GM19467 (cell line): ENCODE results near the gene GRK7.
"Not testable (repeated sequence)": the region's sequence is repeated elsewhere in the genome, so short reads cannot be mapped to it uniquely, and the experiment has no call there.

Experiments used
- ATAC-seq: cut with Tn5 transposase; IDR thresholded peaks from one replicate; pipeline ENCODE4 v1.9.1; 2021; ENCODE audit warnings: mild to moderate bottlenecking, moderate library complexity; ENCODE audit not compliant: unreplicated experiment

GRK7 gene

DNA sequence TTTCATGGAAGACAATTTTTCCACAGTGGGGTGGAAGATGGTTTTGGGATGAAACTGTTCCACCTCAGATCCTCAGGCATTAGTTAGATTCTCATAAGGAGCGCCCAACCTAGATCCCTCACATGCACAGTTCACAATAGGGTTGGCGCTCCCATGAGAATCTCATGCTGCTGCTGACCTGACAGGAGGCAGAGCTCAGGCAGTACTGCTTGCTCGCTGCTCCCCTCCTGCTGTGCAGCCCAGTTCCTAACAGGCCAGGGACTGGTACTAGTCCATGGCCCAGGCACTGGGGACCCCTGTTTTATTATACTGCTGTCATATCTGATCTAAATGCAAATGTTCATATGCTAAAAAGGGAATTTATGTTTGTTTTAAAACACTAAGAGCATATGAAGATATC, 9.8 kb upstream of the GRK7 start:
- ATAC-seq: no peak

- ATAC-seq: no peak
These were observed 9.2 kb upstream of the GRK7 start for GRCh38 chr3:141754032-141754431.

GRCh38 chr3:141762552-141762951, 656 bp upstream of the GRK7 start:
- ATAC-seq: not testable (repeated sequence)

- ATAC-seq: no peak
These were observed 837 bp downstream of the GRK7 start for GRCh38 chr3:141764045-141764444.

GRCh38 chr3:141764465-141764864, 1.3 kb downstream of the GRK7 start:
- no peak for ATAC-seq

DNA sequence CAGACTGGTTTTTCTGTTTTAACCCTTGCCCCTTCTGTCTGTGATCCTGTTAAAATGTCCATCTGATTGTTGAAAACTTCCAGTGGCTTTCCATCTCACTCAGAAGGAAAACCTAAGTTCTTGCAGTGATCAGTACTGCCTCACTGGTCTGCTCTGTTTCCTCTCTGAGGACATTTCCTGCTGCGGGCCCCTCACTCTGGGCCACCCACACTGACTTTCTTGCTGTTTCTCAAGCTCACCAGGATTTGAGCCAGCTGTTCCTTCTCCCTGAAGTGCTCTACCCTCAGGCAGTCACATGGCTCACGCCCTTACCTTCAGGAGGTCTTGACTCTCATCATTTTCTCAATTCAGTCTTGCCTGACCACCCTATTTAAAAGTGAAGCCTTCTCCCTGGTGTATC, 1.8 kb downstream of the GRK7 start:
- ATAC-seq: no peak

GRCh38 chr3:141767066-141767465, 3.9 kb downstream of the GRK7 start:
- ATAC-seq: no peak

DNA sequence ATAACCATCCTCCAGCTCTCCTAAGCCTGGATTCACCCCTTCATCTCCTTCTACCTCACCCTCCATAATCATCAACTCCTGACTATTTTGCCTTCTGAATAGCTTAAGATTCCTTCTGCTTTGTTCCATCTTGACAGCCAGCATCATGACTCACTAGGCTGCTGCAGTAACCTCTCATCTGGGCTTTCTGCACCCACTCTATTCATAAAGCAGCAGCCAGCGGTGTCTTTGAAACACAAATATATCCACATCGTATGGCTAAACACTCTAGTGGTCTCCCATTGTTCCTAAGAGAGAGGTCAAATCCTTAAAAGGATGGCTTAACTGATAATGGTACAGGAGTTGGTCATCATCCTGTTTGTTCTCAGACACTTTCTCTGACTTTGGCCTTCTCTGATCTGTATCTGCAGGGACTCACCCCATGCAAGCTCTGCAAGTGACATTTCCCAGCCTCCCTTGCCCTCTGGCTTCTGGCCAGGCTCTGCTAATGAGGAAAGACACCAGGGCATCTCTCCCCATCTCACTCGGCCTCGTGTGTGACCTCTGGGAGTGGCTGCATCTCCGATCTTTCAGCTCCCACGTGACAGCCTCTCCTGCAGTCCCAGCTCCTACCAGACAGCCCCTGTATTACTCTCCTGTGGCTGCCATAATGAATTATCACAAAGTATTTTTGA, 6.2 kb downstream of the GRK7 start:
- no peak for ATAC-seq

- no peak for ATAC-seq
These were observed 10.5 kb downstream of the GRK7 start for GRCh38 chr3:141773676-141774075.

DNA sequence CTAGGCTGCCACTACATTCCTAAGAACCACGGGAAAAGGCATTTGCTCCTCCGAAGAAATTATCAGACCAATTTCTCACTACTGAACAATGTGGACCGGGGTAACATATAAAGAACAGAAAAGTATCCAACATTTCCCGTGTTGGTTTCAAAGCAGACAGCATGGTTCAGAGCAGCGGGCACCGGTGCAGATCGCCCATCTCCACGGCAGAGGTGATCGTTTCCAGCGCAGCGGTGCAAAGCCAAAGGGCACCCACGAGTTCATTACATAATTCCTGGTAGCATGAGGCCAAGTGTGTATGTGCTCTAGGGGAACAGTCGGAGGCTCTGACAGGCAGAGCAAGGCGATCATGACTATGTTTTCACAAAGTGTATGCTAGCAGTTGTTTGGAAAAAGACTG, 13.2 kb downstream of the GRK7 start:
- no peak for ATAC-seq

DNA sequence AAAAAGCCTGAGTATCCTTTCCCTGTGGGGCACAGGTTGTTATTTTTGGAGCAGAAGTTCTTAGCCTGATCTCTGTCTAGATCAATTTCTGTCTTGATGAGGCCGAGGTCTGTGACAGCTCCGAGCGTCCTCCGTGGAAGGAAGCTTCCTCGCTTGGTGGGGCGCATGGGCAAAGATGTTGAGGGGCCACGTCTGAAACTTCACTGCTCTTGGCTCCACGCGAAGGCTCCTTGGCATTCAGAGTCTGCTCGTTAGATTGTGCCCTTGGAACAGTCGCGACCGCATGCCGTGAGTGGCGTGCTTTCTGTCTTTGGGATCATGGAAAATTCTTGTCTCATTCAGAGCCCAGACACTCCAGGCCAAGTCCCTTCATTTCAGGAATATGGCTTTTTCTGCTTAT, 13.7 kb downstream of the GRK7 start:
- ATAC-seq: no peak

GRCh38 chr3:141777957-141778813, 15.0 kb downstream of the GRK7 start:
- no peak for ATAC-seq

GRCh38 chr3:141779667-141780066, 16.5 kb downstream of the GRK7 start:
- ATAC-seq: no peak

DNA sequence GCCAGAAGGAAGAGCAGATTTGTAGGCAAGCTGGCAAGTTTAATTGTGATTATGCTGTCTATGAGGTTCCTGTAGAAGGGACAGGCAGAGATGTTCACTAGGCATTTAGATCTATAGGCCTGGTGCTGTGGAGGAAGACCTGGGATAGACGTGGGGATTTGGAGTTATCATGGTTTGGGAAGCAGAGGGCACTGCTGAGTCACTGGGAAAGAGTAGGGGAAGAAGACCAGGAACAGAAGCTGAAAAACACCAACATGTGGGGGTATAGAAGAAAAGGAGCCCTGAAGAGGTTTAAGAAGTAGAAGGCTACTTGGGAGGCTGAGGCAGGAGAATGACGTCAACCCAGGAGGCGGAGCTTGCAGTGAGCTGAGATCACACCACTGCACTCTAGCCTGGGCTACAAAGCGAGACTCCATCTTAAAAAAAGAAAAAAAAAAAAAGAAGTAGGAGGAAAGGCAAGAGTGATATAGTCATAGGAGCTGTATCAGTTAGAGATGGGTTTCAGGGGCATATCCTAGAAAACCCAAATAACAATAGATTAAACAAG, 19.3 kb downstream of the GRK7 start:
- no peak for ATAC-seq

DNA sequence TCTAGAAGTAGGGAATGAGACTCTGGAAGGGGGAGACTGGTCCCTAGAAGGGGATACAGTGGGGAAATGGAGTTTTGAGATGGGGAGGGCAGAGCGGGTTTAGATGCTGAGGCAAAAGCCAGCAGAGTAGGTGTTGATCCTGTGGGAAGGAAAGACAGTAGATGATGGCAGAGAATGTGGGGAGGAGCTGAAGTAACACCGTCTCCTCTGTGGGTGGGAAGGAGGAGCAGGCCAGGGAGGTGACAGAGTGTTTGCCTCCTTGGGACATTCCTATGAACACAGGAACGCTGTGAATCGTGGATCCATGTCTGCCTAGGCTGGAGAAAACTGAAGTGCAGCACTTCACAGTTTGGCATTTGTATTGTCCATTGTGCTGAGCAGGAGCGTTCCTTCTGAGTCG, 20.4 kb downstream of the GRK7 start:
- no peak for ATAC-seq

DNA sequence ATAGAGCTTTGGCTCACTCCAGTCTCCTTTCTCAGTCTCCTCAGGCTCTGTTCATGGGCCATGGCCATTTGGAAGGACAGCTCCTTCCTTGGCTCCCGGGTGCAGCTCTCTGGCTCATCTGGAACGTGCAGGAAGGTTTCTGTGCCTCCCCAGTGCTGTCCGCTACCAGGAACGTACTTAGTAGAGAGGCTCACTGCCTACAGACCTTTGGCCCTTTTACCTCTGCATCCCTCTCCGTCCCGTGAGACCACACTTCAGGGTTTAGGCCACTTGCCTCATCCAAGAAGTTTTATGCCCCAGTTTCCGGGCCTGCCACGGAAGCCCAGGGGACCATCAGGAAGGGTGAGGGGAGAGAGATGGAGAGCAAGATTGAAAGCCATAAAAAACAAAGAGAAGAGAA, 20.9 kb downstream of the GRK7 start:
- no peak for ATAC-seq

DNA sequence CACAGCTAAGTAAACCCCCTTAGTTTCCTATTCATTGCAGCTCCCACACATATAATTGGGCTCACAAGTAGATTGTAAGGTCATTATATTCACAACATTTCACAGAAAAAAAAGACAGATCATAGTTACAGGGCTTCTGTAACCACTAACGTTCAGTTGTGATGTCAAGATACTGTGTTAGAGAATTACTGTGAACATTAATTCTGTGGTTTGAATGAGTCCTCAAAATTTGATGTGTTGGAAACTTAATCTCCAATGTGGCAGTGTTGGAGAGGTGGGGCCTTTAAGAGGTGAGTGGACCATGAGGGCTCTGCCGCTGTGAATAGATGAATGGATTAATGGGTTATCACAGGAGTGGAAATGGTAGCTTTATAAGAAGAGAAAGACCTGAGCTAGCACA, 21.3 kb downstream of the GRK7 start:
- no peak for ATAC-seq

DNA sequence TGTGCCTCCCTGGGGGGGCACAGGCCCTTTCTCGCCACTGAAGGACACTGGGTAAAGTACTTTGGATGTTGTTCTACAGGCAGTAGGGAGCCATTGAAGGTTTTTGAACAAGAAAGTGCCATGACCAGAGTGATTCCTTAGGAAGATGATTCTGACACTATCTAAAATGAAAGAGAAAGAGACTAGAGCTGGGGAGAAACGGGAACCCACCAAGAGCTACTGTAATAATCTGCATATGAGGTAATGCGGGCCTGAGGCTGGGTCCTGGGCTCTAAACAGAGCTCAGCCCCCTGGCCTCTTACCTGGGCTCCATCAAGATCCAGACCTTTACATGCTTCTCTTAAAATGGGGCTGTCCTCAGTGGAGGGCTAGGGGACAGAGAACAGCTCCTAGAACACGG, 24.9 kb downstream of the GRK7 start:
- no peak for ATAC-seq

DNA sequence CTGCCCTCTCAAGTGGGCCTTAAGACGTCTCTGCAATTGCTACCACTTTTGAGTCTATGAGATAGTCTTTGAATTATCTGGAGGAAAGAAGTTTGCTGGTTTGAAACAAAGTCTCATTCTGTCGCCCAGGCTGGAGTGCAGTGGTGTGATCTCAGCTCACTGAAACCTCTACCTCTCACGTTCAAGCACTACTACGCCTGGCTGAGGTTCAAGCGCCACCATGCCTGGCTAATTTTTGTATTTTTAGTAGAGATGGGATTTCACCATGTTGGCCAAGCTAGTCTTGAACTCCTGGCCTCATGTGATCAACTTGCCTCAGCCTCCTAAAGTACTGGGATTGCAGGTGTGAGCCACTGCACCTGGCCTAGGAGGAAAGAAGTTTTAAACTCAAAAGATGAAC, 25.5 kb downstream of the GRK7 start:
- not testable (repeated sequence) for ATAC-seq

- no peak for ATAC-seq
These were observed 26.1 kb downstream of the GRK7 start for GRCh38 chr3:141789281-141789680.

- ATAC-seq: no peak
These were observed 27.0 kb downstream of the GRK7 start for GRCh38 chr3:141790171-141790570.

GRCh38 chr3:141792495-141792894, 29.3 kb downstream of the GRK7 start:
- no peak for ATAC-seq
